HG02678 (cell line): Measurements from ENCODE around the gene FAM229A.
"Not testable (repeated sequence)": the region's sequence is repeated elsewhere in the genome, so short reads cannot be mapped to it uniquely, and the experiment has no call there.

Experiments used
- ATAC-seq: cut with Tn5 transposase; IDR thresholded peaks from one replicate; pipeline ENCODE4 v1.9.1; 2021; ENCODE audit warnings: mild to moderate bottlenecking, moderate library complexity; ENCODE audit not compliant: unreplicated experiment

Gene FAM229A

DNA sequence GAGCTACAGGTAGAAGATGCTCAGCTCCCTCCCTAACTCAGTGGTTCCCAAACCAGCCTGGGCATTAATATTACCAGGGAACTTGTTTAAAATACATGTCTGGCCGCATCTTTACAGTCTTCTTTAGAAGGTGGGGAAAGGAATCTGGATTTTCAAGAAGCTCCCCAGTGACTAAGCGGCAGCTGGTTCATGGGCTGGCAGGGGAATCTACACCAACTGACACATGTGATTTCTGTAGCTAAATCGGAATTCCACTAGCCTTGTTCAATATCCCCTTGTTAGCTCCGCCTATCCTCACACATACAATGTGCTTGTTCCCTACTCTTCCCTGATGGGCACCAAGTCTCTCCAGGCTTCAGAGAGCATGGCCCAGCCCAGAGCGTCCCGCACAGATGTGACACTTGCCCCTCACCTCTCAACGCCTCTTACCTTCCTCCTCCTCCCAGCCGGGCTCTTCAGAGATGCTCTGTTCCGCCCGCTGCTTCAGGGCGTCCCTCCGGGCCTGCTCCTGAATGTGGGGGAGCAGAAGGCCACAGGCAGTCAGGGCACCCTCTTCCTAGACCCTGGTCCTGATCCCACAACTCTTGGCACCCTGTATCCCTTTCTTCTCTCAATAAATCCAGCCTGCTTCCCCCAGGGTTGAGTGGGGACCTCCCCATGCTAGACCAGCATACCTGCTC lies 15.4 kb upstream of the FAM229A start:
- ATAC-seq: no peak

GRCh38 chr1:32376199-32376598 lies 13.9 kb upstream of the FAM229A start:
- ATAC-seq: no peak

DNA sequence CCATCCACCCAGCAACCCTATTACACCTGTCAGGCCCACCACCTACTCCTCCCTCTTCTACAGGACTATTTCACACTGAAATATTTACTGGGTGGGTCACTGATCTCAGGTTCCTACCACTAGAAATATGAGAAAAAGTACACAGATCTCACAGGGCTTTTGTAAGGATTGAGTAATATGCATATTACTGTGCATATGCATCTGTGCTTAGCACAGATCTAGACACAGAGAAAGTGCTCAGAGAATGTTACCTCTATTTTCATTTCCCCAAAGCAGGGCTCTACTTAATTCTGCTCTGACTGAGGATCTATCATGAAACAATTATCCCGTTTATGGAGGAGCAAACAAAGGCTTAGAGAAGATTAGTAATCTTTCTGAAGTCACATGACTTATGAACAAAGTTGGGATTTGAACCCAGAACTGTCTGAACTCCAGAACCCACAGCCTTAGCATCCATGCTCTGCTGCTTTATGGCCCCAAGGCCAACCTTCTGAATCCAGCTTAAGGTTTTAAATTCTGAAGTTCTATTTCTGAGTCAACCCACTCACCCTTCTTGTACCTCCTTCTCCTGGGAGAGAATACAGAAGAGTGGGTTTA lies 11.8 kb upstream of the FAM229A start:
- no peak for ATAC-seq

DNA sequence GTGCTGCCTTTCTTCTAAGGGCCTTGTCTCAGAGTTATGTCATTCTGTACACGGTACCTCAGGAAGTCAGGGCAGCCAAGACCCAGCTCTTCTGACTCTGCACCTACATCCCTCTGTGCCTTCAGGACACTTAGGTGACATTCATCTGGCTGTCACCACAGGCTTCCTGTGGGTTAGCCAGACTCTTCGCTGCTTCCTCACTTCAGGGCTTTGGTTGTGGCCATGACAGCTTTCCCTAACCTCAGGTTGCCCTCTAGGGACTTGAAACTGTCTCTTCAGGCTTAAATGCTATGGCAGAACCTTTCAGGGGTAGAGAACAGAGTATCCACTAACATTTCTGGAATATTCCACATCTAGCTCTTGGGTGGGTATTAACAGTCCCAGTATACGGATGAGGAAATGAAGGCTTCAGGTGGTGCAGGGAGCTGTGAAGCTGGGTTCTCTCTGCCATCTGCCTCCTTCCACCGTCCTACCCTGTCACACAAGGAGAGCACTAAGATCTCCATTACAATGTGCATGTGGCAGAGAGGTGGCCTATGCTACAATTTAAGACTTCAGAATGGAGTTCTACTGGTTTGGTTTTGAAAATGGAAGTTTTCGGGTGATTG lies 10.0 kb upstream of the FAM229A start:
- no peak for ATAC-seq

DNA sequence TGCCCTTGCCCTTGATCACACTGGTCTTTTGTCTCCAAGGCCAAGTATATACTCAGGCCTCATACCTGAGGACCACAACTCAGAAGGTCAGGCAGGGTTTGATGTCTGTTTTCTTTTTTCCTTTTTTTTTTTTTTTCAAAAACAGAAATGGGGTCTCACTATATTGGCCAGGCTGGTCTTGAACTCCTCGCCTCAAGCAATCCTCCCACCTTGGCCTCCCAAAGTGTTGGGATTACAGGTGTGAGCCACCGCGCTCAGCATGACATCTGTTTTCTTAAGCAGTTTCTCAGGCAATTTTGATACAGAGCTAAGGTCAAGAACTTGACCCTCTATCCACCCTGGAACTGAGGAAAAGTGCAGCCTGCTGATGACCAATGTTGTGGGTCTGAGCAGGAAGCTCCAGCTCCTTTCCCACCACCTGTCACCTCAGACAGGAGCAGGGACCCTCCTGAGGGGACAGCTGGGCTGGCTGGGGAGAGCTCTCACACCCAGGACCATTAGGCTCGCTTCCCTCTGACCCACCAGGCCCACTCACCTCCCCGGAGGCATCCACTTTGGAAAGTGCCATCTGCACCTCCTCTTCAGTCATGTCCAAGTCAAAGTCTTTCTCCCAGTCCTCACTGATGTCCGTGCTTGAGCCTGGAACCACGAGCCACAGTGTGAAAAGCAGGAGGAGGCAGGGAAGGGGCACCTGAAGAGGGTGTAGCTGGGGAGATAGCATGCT lies 5.8 kb upstream of the FAM229A start:
- no peak for ATAC-seq

DNA sequence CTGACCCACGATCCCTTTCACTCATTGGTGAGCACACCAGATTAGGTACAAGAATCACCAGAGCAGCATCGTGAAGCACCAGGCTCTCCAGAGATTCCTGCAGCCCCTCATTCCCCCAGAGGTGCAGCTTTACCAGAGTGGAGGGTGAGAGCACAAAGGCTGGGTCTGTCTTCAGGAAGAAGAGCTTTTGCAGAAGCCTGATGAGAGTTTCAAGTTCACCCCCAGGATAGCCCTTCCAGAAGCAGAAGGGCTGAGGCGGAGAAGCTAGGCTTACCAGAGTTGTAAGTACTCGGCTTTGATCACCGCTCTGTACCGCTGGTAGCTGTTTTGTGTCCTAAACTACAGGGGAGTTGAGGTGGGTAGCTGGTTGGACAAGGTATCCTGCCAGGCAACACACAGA lies 3.2 kb upstream of the FAM229A start:
- ATAC-seq: no peak

DNA sequence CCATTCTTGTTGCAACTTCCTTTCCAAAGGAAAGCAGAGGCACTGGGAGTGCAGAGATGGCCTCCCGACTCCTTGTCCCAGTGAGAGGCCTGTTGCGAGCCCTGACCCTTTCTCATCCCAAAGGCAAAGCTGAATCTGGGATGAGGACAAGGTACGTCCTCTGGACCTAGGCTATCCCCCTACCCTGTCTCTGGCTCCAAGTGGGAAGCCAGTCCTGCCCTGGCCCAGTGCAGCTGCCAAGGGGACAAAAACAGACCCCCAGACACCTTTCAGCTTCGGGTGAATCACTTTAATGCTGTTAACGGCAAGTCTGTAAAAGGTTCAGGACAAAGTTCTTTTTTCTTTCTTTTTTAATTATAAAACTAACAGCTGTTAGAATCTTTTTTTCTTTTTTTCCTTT lies 2.6 kb upstream of the FAM229A start:
- ATAC-seq: no peak

DNA sequence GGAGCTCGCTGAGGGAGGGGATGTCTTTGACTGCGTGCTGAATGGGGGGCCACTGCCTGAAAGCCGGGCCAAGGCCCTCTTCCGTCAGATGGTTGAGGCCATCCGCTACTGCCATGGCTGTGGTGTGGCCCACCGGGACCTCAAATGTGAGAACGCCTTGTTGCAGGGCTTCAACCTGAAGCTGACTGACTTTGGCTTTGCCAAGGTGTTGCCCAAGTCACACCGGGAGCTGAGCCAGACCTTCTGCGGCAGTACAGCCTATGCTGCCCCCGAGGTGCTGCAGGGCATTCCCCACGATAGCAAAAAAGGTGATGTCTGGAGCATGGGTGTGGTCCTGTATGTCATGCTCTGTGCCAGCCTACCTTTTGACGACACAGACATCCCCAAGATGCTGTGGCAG lies 1.4 kb upstream of the FAM229A start:
- ATAC-seq: no peak

- ATAC-seq: no peak
These were observed 411 bp downstream of the FAM229A start for GRCh38 chr1:32361674-32362473.

DNA sequence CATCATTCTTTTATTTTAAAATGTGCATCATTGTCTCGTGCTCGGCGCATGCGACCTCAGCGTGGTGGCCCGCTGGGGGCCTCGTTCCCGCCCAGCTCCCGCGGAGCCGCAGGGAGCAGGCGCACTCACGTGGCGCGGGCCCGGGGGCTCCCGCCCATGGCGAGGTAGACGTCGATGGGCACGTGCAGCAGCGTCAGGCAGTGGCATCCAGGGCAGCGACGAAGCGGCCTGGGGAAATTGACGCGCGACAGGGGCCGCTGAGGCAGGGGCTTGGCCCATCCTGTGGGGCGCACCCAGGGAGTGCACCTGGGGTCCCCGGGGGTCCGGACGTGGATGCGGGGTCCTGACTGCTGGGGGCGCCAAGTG lies 994 bp downstream of the FAM229A start:
- ATAC-seq: no peak

GRCh38 chr1:32358435-32358834 lies 3.9 kb downstream of the FAM229A start:
- no peak for ATAC-seq

DNA sequence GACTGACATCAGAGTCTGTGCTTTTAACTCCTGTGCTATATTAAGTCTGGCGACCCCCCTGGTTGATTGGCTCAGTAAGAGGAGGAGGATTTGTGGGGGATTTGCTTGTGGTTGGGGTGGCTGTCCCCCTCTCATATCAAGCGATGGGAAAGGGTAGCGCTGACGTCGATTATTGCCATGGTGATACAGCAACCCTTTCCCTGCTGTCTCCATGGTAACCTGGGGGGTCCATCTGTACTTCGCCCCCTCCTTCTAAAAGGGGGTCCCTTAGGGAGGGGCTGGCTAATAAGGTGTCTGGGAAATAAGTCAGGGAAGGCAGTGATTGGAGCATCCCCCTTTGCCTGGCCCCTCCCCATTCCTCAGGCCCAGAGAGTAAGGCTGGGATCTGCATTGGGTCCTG lies 4.7 kb downstream of the FAM229A start:
- no peak for ATAC-seq

- ATAC-seq: no peak
These were observed 5.8 kb downstream of the FAM229A start for GRCh38 chr1:32356478-32356877.

DNA sequence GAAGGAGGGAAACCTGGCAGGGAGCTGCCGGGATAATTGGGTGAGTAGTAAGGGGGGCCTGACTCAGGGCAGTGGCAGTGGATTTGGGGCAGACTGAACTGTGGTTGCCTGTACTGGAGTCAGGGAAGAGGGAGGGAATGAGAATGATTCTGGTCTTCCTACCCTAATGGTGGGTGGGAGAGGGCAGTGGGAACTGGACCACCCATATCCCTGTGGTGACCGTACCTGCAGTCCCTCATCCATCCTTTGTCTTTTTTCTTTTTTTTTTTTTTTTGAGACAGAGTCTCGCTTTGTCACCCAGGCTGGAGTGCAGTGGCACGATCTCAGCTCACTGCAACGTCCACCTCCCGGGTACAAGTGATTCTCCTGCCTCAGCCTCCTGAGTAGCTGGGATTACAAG lies 6.5 kb downstream of the FAM229A start:
- not testable (repeated sequence) for ATAC-seq

GRCh38 chr1:32353886-32354570 lies 8.3 kb downstream of the FAM229A start:
- no peak for ATAC-seq

DNA sequence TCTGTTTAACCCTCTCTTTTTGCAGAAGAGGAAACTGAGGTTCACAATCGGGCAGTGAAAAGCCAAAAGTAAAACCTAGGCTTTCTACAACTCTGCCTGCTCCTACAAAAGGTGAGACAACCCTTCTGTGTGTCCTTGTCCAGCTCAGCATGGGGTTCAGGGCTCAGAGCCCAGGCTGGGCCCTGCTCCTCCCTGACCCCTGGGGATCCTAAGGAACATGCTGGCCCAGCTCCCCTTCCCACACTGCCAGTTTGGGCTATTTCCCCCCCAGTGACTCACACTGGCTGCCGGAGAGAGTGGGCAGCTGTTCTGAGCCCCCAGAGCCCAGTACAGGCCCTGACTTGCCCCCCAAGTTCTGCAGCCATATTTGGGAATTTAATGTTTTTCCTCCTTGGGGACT lies 8.9 kb downstream of the FAM229A start:
- no peak for ATAC-seq

DNA sequence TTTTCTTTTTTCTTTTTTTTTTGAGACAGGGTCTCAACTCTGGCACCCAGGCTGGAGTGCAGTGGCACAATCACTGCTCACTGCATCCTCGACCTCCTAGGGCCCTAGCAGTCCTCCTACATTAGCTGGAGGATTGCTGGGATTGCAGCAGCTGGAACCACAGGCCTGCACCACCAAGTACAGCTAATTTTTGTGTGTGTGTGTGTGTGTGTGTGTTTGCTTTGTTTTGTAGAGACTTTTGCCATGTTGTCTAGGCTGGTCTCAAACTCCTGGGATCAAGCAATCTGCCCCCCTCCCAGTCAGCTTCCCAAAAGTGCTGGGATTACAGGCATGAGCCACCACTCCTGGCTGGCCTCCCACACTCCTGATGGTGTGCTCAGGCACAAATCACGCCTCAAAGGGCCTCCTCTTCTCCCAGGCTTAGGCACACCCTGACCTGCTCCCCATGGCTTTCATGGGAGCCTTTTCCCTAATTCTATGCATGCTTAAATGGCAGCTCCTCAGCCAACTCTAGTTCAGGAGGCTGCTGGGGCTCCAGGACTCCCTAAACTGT lies 9.4 kb downstream of the FAM229A start:
- ATAC-seq: no peak

DNA sequence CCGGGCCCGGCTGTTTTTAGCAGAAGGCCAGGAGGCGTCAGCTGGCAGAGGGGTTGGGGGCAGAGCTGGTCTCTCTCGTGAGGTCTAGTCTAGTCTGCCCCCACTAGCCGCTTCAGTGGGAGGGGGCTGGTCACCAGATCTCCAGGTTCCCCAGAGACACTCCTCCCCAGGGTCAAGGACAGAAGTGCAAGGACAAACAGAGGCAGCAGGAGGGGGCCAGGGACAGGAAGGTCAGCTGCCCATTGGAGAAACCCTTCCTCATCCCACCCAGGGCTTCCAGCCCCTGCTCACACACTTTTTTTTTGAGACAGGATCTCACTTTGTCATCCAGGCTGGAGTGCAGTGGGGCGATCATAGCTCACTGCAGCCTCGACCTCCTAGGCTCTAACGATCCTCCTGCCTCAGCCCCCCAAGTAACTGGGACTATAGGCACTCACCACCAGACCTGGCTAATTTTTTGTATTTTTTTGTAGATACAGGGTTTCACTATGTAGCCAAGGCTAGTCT lies 10.0 kb downstream of the FAM229A start:
- no peak for ATAC-seq

- peak; percentile 88 for ATAC-seq
These were observed 10.7 kb downstream of the FAM229A start for GRCh38 chr1:32351399-32352238.
